ENCODE data around the gene TFAM. TPM values are rescaled to one million over a fixed set of nuclear protein-coding genes. Genes with fewer than 3 reads are reported as not detected.
A peak's percentile ranks its signal among the peaks of the same experiment; 100 is the strongest.

The TFAM gene
- polyA plus RNA-seq (ENCODE audit: insufficient read length): 30.4 TPM

DNA sequence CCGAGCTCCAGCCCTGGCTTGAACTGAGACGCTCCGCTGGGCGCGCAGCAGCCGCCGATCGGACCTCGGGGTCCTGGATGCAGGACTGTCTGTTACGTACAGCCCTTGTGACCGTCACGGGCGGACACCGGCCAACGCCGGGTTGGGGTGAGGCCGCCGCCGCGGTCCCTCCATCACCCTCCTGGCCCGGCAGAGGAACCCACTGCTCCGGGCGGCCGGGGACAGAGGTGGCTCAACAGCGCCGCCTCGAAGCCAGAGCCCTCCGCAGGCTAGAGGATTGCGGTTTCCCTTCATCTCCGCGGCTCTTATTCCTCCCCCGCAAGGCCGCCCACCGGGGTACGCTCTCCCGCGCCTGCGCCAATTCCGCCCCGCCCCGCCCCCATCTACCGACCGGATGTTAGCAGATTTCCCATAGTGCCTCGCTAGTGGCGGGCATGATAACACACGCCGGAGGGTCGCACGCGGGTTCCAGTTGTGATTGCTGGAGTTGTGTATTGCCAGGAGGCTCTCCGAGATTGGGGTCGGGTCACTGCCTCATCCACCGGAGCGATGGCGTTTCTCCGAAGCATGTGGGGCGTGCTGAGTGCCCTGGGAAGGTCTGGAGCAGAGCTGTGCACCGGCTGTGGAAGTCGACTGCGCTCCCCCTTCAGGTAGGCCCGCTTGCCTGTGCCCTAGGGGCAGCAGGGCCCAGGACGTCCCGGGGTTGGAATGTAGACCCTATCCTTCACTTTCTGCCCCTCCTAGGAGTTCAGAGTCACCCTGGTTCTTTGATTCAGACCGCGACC is at the start of gene TFAM:
Gene TFAM (plus strand): TSS at position 412 of the 785 bp plus-strand sequence. CDS start 138 bp downstream, at position 550.
- DNase-seq (ENCODE audit: low read depth): peak; percentile 68

DNA sequence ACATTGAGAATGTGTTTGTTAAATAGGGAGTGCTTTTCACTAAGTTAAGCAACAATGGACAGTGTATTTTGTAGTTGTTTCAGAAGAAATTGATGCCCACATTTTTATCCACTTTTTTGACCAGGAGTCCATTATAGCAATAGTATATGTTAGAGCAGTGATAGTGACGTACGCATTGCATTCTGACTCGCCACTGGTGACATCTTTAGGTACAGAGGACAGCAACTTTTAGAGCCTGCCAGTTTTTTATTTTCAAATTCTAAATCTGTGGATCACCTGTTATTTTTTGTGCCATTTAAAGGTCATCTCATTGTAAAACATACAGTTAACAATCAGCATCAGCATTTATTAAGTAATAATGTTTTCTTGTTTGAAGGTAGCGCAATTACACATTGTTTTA is 49.0 kb upstream of the TFAM start:
- no peak for DNase-seq (ENCODE audit: low read depth)

DNA sequence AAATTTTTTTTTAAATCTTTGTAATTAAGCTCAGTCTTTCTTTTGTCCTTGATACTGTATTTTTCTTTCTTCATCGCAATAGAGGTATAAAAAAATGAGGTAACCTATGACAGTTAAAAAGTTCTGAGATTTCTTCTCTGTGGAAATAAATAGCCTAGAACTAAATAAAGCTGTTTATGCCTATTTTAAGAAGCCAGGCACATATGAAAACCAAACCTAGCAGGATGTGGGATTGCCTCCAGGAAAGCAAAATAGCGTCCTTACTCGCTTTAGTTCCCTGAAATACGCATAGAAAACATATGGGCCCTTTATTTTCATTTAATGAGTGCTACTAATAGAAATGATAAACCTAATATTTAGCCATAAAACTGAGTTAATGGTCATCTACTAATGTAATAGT is 43.8 kb upstream of the TFAM start:
- no peak for DNase-seq (ENCODE audit: low read depth)

DNA sequence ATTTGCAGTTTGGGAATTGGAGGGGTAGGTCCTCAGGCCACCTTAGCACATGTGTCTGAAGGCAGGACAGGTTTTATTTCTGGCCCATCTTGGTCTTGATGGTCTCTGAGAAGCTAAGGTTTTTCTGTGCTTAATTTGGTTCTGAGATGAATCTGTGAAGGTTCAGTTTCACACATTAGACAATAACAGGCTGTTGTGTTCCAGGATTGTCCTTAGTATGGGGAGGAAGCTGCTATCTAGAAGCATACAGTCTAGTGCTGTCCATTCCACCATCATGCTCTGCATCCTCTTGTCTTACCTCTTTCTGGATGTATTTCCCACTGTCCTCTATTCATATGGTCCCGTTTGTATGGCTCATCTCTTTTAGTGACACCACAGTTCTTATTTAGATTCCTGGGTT is 43.3 kb upstream of the TFAM start:
- DNase-seq (ENCODE audit: low read depth): no peak

DNA sequence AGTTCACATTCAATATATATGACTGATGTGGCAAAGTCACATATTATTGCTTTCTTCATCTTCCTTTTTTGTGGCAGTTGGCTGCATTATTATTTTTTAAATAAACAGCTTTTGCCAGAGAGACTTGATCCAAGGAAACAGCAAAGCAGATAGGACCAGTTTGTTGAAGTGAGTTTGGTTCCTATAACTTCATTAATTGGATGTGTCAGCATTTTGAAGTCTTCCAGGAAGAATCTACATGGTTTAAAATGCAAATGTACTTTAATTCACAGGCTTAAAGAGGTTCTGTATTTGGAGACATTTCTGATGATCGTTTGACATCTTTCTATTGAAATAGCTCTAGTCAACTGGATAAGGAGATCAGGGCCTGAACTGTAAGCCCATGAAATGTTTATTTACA is 37.2 kb upstream of the TFAM start:
- DNase-seq (ENCODE audit: low read depth): no peak

DNA sequence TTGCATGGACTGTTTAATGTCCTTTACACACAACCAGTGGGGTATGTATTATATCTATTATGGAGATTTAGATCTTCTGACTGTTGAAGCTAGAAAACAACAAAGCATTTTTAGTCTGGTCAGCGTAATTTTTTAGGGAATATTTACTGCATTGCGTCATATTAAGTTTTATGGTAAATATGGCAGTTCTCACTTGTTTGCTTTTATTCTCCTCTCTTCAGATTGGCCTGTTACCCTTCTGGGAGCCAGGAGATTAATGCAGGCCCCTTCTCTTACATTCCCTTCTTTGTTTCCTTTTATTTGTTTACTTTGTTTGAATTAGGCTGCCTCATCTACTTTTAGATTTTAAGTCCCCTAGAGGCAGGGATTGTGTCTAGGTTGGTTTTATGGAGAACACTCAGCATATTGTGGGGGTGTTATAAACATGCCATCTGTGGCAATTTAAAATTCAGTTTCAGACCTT is 36.6 kb upstream of the TFAM start:
- DNase-seq (ENCODE audit: low read depth): no peak

DNA sequence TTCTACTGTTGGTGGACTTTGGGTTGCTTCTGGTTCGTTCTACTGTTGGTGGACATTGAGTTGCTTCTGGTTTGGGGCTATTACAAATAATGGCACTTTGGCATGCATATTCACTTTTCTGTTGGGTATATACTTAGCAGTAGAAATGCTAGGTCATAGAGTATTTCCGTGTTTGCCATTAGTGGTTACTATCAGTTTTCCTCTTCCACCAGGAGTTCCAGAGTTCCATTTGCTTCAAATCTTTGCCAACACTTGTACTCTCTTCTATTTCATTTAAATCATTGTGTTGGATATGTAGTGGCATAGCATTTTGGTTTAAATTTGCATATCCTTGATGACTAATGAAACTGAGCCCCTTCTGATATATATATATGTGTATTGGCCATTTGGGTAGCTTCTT is 35.2 kb upstream of the TFAM start:
- no peak for DNase-seq (ENCODE audit: low read depth)

DNA sequence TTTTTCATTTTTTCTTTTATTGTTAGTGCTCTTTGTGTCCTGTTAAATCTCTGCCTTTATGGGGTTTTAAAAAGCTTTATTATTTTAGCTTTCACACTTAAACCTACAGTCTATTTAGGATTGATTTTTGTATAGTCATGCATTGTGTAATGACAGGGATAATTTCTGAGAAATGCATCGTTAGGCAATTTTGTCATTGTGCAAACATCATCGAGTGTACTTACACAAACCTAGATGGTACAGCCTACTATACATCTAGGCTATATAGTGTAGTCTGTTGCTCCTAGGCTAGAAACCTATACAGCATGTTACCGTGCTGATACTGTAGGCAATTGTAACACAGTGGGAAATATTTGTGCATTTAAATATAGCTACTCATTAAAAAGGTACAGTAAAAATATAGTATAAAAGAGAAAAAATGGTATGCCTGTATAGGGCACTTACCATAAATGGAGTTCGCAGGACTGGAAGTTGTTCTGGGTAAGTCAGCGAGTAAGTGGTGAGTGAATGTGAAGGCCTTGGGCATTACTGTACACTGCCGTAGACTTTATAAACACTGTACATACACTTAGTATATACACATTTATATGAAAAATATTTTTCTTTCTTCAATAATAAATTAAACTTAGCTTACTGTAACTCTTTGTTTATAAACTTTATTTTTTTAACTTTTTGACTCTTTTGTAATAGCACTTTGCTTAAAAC is 34.4 kb upstream of the TFAM start:
- DNase-seq (ENCODE audit: low read depth): no peak

DNA sequence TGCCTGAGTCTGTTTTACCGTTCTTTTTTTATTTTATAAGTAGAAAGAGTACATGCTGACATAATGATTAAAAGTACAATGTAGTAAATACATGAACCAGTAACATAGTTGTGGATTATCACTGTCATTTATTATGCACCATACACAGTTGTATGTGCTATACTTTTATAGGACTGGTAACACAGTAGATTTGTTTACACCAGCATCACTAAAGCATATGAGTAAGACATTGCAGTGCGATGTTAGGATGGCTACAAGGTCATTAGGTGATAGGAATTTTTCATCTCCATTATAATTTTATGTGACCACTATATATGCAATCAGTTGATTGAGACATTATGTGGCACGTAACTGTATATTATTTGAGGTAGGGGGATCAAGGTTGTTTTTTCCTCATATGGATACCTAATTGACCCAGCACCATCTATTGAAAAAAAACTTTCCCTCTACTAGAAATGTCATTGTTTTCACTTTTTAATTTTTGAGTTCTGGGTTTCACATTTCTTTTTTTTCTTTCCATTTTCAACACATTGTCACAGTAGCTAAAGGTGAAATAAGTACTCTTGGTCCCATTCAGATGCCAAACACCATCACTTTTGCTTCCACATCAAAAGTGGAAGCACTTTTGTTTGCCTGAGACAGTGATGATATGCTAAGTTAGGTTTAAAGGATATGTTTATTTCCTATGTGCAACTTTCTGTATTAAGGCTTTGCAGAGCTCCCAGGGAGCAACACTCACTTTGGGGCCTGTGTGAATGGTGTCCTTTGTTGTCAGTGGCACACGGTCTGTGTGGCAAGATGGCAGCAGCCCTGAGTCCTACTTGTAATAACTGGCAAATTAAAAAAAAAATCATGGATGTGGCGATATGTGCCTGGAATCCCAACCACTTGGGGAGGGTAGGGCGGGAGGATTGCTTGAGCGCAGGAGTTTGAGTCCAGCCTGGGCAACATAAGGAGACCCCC is 33.3 kb upstream of the TFAM start:
- DNase-seq (ENCODE audit: low read depth): no peak

DNA sequence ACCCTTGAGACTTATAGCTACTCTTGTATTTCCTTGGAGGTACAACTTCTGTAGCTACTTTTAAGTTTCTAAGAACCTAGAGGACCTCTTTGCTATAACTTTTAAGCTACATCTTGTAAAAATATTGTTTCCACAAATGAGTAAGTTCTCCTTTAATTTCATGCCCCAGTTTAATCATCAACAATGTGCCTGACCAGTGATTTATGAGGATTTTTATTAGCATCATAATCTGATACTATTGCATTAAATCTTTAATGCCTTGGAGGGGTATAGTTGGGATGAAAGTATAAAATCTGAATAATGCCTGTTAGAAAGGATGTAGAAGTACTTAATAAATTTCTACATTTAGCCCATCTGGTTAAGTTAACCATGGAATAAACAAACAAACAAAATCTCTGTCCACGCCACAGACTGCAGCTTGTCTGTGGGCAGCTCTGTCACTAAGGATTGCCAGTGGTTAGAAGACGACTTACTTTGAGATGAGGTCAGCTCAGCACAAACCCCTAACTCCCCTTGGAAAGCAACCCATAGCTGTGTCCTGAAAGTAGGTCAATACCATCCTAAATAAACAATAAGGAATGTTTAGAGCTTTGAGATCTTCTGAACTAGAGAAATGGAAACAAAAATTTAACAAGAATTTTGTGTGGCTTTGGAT is 32.1 kb upstream of the TFAM start:
- DNase-seq (ENCODE audit: low read depth): no peak

DNA sequence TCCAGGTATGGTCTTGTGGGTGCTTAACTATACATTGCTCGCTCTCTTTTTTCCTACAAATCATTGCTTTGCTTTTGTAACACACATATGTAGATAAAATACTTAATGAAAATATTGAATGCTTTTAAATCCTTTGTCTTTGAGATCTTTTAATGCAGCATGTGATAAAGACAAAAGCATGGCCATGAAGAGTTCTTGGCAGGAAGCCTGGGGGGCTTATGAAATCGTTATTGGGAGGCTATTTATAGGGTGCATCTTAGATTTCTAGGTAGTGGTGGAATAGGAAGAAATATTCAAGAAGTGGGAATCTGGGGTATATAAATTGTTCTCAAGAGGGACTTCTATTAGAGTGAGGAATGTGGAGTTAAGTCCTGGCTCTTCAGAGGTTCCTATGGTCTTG is 28.5 kb upstream of the TFAM start:
- DNase-seq (ENCODE audit: low read depth): no peak

DNA sequence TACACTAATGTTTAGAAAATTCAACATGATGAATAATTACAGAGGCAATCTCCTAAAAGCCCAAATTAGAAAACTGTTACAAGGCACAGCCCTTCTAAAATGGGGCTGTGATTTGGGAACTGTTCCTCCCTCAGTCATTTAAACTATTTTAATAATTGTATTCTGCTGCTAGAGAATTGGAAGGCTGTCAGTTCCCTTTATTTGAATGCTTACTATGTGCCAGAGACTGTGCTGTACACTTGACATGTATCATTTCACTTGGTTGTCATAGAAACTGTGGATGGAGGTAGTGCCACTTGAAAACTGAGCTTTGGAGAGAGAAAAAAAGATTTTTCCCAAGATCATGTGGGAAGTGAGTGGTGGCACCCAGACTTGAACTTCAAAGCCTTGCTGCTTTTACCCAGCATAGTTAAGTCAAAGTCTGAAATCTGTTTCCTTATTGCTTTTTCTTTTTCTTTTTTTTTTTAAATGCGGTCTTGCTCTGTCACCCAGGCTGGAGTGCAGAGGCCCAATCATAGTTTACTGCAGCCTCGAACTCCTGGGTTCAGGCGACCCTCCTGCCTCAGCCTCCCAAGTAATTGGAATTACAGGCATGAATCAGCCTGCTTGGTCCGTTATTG is 26.8 kb upstream of the TFAM start:
- DNase-seq (ENCODE audit: low read depth): no peak

DNA sequence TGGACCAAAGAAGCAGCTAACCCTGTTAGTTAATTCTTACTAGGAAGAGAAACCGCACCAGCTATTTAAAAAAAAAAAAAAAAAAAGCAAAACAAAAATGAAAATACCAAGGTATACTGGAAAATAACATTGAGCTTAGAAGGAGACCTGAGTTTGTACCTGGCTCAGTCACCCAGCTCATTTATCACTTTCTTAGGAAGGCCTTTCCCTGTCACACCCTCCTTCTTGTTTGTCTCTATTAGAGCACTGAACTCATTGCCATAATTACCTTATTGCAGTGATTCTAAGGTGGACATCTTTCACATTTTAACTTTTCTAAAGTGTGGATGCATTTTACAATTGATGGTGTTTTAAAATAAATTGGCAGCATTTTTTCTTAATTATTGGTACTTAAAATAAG is 26.3 kb upstream of the TFAM start:
- DNase-seq (ENCODE audit: low read depth): no peak

DNA sequence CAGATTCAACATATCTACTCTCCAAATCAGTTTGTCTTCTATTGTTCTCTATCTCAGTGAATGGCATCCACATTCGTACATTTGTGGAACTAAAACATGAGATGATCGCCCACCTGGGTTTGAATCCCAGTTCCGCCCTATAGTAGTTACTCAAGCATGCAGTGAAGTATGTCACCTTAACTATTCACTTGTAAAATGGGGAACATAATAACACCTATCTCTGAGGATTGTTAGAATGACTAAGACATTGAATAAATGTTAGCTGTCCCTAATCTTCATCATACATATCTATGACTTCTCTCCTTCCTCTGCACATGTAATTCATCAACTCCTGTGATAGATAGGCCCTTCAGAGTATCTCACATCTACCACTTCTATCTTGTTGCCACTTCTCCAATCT is 25.7 kb upstream of the TFAM start:
- DNase-seq (ENCODE audit: low read depth): no peak

DNA sequence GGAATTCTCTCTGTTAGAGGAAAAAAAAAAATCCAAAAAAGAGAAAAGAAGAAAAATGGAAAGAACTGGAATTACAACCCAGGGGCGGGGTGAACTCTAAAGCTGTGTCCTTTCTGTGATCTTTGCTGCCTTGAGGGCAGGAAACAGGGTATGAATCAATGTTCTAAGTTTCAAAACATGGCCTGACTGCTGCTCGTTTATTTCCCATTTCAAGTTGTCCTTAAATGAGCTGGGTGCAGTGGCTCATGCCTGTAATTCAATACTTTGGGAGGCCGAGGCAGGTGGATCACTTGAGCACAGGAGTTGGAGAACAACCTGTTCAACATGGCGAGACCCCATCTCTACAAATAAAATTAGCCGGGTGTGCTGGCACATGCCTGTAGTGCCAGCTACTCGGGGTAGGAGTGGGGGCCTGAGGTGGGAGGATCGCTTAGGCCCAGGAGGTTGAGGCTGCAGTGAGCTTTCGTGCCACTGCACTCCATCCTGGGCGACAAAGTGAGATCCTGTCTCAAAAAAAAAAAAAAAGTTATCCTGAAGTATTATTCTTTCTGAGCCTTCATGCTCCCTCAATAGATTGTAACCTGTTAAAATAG is 24.7 kb upstream of the TFAM start:
- no peak for DNase-seq (ENCODE audit: low read depth)

DNA sequence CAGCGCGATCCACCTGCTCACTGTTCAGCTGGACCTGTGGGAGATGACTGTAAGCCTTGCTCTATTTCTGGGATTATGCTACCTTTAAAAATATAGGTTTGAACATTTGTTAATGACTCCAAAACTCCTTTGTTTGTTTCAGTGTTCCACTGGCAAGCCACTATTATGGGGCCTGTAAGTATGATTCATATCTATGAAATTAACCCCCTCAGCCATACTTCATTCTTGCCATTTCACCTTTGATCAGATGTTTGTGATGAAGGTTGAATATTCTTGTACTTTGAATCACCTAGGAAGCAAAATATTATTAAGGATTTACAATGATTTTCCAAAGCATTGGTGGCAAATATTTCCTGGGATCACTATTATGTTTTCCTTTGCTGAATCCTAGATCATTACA is 23.9 kb upstream of the TFAM start:
- DNase-seq (ENCODE audit: low read depth): no peak

DNA sequence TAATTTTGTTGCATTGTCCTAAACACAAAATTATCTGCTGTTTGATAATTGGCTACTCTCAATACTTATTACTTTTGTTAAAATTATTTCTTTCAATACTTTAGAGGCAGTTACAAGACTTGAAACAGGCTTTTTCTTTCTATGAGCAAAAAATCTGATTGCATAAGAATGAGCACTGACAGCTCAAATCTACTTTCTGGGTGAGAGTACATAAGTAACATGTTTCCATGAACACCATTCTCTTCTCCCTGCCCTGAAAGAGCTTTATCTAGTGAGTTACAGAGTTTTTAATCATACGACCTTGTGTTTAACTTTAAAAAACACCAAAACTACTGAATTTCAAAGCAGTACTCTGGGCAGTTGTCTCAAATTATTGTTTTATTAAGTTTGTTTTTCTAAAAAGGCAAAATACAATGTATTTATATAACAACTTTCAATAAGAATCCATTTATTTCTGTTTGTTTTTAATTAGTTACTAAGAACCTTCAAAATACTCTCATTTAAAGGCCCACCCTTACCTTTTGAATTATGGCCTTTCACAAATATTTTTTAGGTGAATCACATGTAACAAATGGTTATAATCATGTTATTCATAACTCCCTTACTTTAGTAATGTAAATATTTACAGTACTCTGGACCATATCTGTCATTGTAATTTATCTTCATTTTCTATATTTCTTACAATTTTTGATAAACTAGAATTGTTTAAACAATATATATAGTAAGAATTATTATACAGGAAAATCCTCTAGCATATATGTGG is 23.0 kb upstream of the TFAM start:
- no peak for DNase-seq (ENCODE audit: low read depth)

DNA sequence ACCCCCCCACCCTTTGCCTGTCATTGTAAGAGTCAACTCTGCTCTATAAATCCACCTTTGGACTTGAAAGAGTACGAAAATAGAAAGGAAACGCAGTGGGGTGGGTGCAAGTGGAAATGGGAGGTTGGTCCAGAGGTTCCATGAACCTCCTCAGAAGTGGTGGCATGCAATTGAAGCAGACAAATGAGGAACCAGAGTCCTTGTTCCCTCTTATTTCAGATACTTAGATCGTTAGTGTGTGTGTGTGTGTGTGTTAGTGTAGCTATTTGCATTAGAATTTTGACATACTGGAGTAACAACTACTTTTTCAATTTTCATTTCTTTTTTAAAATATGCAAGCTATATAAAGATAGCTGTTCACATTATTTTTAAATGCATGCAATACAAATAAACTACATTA is 18.1 kb upstream of the TFAM start:
- DNase-seq (ENCODE audit: low read depth): no peak

DNA sequence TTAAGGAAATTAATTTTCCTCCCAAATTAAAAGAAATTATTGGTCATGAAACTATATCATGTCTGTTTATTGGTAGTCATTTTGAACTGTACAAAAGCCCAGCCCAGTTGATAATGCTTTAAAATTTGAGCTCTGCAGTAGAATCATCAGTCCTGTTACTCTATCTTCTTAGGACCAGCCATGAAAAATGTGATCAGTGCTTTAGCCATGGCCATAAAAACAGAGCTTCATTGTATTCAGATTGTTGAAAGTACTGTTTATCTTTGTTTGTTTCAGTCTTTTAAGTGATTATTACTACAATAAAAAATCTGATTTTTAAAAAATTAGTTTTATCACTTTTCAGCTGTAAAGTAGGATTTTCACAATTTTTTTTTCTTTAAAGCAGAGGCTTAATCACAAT is 13.7 kb upstream of the TFAM start:
- no peak for DNase-seq (ENCODE audit: low read depth)

Data from forelimb muscle (tissue), 1 donor.